Type B pancreatic cell (in vitro differentiated cells): Measurements from ENCODE around the gene FAM171A1. TPM values are rescaled to one million over a fixed set of nuclear protein-coding genes. Genes with fewer than 3 reads are reported as not detected.

ENCODE experiments used
- DNase-seq: peaks from one replicate; pipeline ENCODE4 v3.0.0; 2021; ENCODE audit warnings: mixed read lengths; ENCODE audit not compliant: unreplicated experiment; ENCODE audit errors: extremely low spot score
- H3K27ac Mint-ChIP-seq: 2 replicates; pipeline ENCODE4 v1.8.0; 2021; ENCODE audit warnings: mild to moderate bottlenecking, mixed read lengths
- H3K27me3 Mint-ChIP-seq: 2 replicates; pipeline ENCODE4 v1.8.0; 2021; ENCODE audit warnings: mixed read lengths
- H3K36me3 Mint-ChIP-seq: 2 replicates; pipeline ENCODE4 v1.8.0; 2021; ENCODE audit warnings: mixed read lengths
- H3K4me1 Mint-ChIP-seq: one replicate; pipeline ENCODE4 v1.8.0; 2021; ENCODE audit warnings: mixed read lengths; ENCODE audit not compliant: unreplicated experiment
- H3K4me3 Mint-ChIP-seq: 2 replicates; pipeline ENCODE4 v1.8.0; 2021; ENCODE audit warnings: mild to moderate bottlenecking, mixed read lengths
- H3K9me3 Mint-ChIP-seq: 2 replicates; pipeline ENCODE4 v1.8.0; 2021; ENCODE audit warnings: mixed read lengths
- total RNA-seq: library from RNA; stranded (reverse); gene quantifications from 2 replicates; pipeline ENCODE4 v1.2.1, GENCODE V29; 2021; ENCODE audit warnings: low replicate concordance
- TF ChIP-seq, protein P1 (sequence below): fragments of 200-600 bp; sonication (generic); conservative IDR thresholded peaks from 2 replicates; pipeline ENCODE4 v1.5.0; 2021; ENCODE audit warnings: antibody characterized with exemption, mild to moderate bottlenecking

Gene FAM171A1
- total RNA-seq, 1 donor from 2014 or later, result 49.3 TPM

DNA sequence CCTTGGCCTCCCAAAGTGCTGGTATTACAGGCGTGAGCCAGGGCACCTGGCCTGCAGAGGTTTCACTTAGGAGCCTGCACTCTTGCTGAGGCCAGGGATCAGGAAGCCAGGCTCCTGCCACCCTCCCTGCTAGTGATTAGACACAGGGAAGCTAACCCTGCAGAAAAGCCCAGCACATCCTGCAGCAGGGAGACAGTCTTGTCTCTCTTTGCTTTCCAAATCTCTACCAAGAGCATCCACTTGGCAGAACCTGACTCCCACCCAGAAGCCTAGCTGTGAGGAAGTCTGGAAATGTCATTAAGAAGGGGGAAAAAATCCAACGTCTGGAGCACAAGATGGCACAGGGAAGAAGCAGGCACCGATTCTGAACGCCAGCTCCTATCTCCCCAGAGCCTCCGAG, 8.0 kb upstream of the FAM171A1 start:
- H3K9me3 Mint-ChIP-seq, result peaks cover 3% of the 10 kb centered on the region
- TF ChIP-seq, protein P1, sequence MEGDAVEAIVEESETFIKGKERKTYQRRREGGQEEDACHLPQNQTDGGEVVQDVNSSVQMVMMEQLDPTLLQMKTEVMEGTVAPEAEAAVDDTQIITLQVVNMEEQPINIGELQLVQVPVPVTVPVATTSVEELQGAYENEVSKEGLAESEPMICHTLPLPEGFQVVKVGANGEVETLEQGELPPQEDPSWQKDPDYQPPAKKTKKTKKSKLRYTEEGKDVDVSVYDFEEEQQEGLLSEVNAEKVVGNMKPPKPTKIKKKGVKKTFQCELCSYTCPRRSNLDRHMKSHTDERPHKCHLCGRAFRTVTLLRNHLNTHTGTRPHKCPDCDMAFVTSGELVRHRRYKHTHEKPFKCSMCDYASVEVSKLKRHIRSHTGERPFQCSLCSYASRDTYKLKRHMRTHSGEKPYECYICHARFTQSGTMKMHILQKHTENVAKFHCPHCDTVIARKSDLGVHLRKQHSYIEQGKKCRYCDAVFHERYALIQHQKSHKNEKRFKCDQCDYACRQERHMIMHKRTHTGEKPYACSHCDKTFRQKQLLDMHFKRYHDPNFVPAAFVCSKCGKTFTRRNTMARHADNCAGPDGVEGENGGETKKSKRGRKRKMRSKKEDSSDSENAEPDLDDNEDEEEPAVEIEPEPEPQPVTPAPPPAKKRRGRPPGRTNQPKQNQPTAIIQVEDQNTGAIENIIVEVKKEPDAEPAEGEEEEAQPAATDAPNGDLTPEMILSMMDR, result no peak
- no peak overlapping the region for H3K27ac Mint-ChIP-seq
- no peaks in the 10 kb centered on the region for H3K36me3 Mint-ChIP-seq
- no peaks in the 10 kb centered on the region for H3K27me3 Mint-ChIP-seq
- no peak overlapping the region for H3K4me3 Mint-ChIP-seq
- no peak for DNase-seq
- peaks cover 20% of the 10 kb centered on the region for H3K4me1 Mint-ChIP-seq

DNA sequence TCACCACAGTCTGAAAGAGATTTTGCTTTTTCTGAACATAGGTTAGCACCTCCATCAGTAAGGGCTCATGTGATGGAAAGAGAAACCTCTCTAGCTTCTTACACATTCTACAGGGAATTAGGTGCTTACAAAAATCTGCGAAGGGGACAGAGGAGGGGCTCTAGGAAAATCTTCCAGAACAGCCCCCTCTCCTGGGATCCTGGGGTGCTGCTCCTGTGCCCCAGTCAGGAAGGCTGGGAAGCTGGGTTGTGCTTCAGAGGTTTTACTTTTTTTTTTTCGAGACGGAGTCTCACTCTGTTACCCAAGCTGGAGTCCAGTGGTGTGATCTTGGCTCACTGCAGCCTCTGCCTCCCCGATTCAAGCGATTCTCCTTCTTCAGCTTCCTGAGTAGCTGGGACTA, 7.5 kb upstream of the FAM171A1 start:
- no peak for DNase-seq
- Mint-ChIP-seq H3K27me3 (no peaks in the 10 kb centered on the region), H3K27ac (no peak overlapping the region), H3K9me3 (peaks cover 3% of the 10 kb centered on the region), H3K4me3 (no peak overlapping the region), H3K4me1 (peaks cover 24% of the 10 kb centered on the region), H3K36me3 (no peaks in the 10 kb centered on the region)
- TF ChIP-seq, protein P1, result no peak

DNA sequence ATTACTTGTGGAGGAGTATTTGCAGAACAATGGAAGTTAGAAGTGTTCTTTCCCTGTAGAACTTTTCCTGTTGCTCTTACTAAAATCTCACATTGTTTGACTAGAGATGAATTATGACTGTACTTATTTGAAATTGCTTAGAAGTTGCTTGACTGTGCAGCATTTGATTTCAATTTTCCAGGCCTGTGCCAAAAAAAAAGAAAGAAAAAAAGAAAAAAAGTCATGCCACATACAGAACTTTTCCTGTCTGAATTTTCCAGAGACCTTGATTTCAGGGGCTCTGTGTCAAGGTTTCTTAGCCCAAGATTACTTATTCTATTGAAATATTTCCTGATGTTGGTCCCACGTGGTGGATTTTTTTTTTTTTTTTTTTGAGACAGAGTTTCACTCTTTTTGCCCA, 3.5 kb upstream of the FAM171A1 start:
- H3K4me3 Mint-ChIP-seq, result no peak overlapping the region
- peaks cover 3% of the 10 kb centered on the region for H3K27me3 Mint-ChIP-seq
- no peaks in the 10 kb centered on the region for H3K9me3 Mint-ChIP-seq
- no peak for DNase-seq
- H3K4me1 Mint-ChIP-seq, result peaks cover 18% of the 10 kb centered on the region
- H3K27ac Mint-ChIP-seq, result peak overlapping the region; percentile 17
- TF ChIP-seq, protein P1, result no peak
- H3K36me3 Mint-ChIP-seq, result no peaks in the 10 kb centered on the region

DNA sequence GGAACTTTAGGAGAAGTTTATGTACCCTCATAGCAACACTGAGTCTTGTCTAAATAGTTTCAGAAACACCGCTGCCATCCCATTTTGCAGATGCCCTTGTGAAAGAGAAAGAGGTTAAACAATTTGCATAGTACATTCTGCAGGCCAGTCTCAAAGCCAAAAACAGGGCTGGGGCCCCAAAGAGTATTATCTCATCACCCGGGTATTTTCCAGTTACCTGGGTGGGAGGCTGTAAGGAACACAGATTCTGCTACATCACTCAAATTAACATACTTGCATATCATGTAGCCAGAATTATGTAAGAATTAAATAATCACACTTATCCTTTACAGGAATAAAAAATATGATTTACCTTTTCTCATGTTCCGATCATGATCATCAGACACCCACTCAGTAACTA, 3.1 kb upstream of the FAM171A1 start:
- Mint-ChIP-seq H3K9me3 (no peaks in the 10 kb centered on the region), H3K27me3 (peaks cover 3% of the 10 kb centered on the region), H3K4me3 (peak overlapping the region; percentile 6), H3K36me3 (no peaks in the 10 kb centered on the region), H3K4me1 (peaks cover 22% of the 10 kb centered on the region), H3K27ac (peak overlapping the region; percentile 17)
- no peak for DNase-seq
- TF ChIP-seq, protein P1, result no peak

DNA sequence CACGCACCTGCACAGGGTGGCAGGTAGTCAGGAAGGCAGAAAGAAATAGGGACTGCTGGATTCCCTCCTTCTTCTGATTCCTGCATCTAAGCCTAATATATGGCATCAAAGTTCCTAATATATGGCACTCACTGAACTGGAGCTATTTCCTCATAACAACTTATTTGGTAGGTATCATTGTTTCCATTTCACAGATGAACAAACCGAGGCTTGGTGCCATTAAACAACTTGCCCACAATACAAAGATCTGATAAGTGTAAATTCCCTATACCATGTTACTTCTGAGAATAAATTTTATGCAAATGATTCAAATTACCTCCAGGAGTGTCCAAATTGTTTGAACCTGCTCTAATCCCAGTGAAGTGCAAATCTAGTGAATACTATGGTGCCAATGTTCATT, 2.1 kb upstream of the FAM171A1 start:
- TF ChIP-seq, protein P1, result no peak
- peaks cover 32% of the 10 kb centered on the region for H3K4me1 Mint-ChIP-seq
- peaks cover 3% of the 10 kb centered on the region for H3K27me3 Mint-ChIP-seq
- no peaks in the 10 kb centered on the region for H3K9me3 Mint-ChIP-seq
- no peak overlapping the region for H3K27ac Mint-ChIP-seq
- H3K4me3 Mint-ChIP-seq, result no peak overlapping the region
- no peaks in the 10 kb centered on the region for H3K36me3 Mint-ChIP-seq
- DNase-seq, result no peak

DNA sequence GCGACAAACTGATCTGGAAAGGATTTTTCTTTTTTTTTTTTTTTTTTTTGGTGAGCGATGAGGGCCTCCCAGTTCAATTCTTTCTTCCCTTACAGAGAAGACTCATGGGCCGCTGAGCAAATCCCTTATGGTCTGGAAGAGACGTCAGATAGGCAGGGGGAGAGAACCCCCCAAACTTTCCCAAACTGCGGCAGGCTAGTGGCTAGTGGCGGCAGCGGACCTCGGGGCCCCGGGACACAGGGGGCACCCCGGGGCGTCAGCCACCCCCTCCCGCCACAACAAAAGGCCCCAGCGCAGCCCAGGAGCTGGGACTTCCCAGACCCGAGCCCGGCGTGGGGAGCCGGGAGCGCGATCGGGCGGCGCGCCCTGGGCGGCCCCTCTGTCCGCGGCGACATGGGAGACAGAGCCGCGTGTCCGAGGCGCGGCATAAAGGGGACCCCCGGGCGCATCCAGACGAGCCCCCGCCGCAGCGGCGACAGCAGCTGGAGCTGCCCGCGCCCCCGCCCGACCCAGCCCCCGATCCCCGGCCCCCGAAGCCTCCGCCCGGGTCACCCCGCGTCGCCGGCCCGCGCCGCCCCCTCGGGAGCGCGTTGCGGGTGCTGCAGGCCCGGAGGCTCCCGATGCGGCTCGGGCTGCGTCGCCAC, 755 bp downstream of the FAM171A1 start:
- Mint-ChIP-seq H3K4me1 (peaks cover 37% of the 10 kb centered on the region), H3K4me3 (peak overlapping the region; percentile 85), H3K9me3 (no peaks in the 10 kb centered on the region), H3K36me3 (peaks cover 4% of the 10 kb centered on the region), H3K27me3 (peaks cover 3% of the 10 kb centered on the region), H3K27ac (peak overlapping the region; percentile 89)
- TF ChIP-seq, protein P1, result no peak
- no peak for DNase-seq
